GM18951 (cell line): ENCODE results near the gene PDE1C.
"Not testable (repeated sequence)": the region's sequence is repeated elsewhere in the genome, so short reads cannot be mapped to it uniquely, and the experiment has no call there.

Experiments used
- POLR2A ChIP-seq: IDR thresholded peaks from 4 replicates; pipeline ENCODE4 v1.6.1; 2011; ENCODE audit warnings: mild to moderate bottlenecking; ENCODE audit not compliant: insufficient read length, insufficient read depth; ENCODE audit errors: extremely low read depth
- in situ Hi-C: fragments of 300-500 bp; cut with MboI; formaldehyde crosslinking; loops from one replicate; pipeline ENCODE4 v1.12.0; 2022; ENCODE audit warnings: low sequenced_read_pairs, mixed read lengths, inconsistent platforms; ENCODE audit not compliant: unreplicated experiment

The PDE1C gene

DNA sequence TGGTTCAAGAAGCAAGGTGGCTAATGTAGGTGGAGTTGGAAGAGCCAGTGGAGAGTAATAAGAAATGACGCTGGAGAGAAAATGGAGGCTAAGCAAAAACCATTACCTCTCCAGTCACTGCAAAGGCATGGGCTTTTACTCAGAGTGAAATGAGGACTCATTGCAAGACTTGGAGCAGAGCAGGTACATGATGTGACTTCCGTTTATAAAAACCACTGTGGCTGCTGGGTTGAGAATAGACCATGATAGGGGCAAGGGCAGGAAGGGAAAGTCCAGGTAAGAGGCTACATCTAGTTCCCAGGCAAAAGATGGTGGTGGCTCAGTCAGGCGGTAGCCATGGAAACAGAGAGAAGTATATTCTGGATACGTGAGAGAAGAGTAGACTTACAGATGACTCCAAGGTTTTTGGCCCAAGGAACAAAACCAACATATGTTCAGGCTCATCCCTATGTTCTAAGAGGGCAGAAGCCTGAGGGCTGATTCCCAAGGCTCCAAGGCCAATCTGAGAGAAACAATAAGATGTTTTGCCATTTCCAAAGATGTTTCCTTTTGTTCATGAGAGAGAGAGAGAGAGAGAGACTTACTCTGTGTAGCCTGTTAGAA lies 21.5 kb upstream of the PDE1C start:
- no peak for TF ChIP-seq POLR2A
- in situ Hi-C loops: no loop called here

DNA sequence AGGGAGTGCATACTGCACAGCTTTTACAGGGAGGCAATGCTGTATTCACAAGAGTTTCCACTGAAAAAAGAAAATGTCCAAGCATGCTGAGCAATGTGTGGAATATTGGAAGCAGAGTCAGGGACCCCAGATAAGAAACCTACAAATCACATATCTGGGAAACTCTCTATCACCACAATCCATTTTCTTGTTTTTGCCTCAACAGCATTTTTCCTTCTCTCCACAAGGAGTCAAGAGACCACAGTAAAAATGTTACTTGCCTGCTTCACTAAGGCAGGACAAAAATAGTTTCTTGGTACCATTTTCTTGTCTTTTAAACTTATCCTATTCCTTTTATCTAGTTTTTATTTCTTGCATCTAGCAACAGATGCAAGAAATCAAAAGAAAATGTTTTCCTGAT lies 19.5 kb upstream of the PDE1C start:
- no peak for TF ChIP-seq POLR2A
- in situ Hi-C loops: no loop called here

DNA sequence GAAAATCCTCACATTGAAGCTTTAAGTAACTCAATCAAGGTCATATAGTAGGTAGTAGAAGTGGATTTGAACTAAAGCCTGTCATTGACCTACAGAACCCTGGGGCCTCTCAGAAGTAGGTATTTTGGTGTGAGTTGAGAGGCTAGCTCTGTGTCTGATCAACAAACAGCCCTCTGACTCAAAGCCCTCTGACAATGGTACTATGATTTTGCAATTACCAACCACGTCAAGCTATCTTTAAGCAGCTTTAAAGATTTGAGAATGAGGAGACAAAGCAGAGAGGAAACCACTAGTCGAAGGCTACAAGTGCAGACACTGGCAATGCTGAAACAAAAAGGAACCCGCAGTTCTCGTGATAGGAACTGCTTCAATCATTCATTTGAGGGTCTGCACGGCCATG lies 19.0 kb upstream of the PDE1C start:
- no peak for TF ChIP-seq POLR2A
- in situ Hi-C loops: no loop called here

DNA sequence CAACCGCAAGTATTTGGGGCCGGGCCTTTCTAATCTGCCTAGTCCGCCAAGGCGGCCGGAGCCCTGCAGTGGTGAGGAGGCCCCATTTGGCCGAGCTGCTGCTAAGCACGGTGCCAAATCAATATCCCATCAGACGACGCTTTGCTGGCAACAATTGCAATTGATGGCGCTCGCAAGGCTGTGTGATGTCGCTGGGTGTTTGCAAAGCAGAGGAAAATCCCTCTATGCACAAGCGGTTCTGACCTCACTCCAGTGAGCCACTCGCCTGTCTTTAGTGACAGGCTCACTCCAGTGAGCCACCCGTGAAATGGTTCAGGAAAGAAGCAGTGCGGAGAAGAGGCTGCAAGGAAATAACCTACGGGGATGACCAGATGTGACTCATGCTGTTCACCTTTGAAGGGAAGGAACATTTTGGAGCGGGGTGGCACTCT lies 18.3 kb upstream of the PDE1C start:
- in situ Hi-C loops: no loop called here
- TF ChIP-seq POLR2A: no peak

DNA sequence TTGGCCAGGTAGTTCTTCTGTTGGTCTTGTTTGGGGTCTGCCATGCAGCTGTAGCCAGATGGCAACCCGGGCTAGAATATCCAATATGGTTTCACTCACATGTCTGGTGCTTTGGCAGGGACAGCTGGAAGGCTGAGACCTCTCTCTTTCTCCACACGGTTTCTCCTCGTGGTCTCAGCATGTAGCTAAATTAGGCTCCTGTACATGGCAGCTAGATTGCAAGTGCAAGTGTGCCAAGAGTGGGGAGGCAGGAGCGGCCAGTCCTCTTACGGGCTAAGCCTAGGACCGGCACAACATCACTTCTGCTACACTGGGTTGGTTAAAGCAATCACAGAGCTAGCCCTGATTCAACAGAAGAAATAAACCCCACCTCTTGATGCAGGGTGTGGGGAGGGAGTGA lies 9.3 kb upstream of the PDE1C start:
- TF ChIP-seq POLR2A: no peak
- in situ Hi-C loops: no loop called here

DNA sequence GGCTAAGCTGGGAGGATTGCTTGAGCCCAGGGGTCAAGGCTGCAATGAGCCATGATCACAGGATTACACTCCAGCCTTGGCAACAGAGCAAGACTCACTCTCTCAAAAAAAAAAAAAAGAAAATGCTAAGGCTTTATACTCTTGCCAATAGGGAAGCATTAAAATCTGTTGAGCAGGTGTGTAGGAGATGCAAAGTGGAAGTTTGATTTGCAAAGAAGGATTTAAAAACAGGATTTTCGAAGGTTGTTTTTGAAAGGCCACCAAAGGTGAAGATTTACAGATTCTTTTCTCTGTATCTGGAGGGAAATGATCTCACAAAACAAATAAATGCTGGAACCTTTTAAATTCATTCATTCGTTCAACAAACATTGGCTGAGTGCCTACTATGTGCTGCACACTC lies 8.6 kb upstream of the PDE1C start:
- in situ Hi-C loops: no loop called here
- TF ChIP-seq POLR2A: no peak

DNA sequence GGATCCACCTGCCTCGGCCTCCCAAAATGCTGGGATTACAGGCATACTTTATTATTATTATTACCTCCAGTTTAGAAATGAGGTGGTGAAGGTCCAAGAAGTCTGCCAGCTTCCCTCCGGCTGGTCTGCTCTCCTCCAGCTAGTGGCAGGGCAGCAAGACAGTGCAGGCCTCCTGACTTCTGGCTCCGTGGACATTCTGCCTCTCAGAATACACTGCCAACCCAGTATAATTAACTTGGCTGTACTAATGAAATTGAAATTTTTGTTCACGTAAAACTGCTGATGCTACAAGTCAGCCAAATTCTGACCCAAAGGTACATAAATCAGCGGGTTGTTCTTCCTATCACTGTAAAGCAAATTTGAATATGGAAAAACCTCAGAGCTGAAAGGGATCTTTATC lies 7.6 kb upstream of the PDE1C start:
- in situ Hi-C loops: no loop called here
- no peak for TF ChIP-seq POLR2A

DNA sequence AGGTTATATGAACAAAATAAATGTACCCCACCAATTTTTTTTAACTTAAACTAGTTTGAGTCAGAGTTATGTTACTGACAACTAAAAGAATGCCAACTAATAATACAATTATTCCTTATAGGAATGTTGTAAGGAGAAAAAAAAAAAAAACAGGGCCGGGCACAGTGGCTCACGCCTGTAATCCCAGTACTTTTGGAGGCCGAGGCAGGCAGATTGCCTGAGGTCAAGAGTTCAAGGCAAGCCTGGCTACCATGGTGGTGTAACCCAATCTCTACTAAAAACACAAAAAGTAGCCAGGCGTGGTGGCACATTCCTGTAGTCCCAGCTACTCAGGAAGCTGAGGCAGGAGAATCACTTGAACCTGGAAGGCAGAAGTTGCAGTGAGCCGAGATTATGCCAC lies 6.6 kb upstream of the PDE1C start:
- in situ Hi-C loops: not testable (repeated sequence)

DNA sequence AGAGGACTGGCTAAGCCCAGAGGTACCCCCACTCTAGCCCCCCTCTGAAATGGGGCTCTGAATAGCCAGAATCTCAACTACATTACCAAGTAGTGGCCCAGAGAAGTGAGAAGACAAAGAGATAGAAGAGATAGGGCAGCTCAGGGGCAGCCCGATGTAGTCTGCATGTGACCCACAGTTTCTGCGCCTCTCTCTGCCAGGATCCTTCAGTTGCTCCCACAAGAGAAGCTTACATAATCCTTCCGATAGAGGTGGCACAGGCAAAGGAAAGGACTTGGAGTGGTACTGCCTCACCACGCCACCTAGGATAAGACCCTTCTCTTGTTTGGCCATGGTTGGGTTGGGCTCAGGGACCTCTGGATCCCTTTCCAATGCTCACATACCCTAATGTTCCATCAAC lies 5.4 kb upstream of the PDE1C start:
- in situ Hi-C loops: no loop called here
- no peak for TF ChIP-seq POLR2A

DNA sequence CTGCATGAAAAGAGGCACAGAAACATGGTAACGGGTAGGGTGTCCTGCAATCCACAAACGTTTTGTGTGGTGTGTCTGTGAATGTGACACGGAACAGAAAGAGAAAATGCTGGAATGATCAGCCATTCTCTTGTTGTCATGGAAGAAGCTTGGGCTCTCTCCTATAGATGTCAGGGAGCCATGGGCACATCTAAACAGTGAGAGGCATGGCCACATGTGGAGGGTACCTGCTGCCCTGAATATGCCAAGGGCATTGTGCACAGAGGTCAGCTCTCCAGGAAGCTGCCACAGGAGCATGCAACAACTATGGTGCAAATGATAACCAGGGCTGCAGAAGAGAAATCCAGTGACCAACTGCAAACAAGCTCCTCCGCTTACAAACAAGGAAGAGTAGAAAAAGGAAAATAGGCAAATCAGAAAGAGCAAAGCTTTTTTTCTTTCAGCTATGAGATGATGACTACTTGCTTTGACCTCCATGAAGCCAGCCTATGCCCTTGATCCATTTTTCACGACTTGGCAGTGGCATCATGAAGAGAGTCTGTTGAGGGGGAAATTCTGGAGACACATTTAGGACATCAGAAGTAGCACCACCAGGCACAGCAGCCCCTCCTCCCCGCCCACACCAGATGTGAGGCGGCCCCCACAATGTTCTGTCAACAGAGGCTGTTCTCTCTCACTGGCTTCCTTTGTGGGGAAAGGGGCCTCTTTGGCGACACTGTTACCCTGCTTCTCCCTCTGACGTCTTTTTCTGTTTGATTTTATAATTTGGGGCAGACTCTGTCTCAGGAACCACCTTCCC lies 4.8 kb upstream of the PDE1C start:
- TF ChIP-seq POLR2A: no peak
- in situ Hi-C loops: no loop called here

DNA sequence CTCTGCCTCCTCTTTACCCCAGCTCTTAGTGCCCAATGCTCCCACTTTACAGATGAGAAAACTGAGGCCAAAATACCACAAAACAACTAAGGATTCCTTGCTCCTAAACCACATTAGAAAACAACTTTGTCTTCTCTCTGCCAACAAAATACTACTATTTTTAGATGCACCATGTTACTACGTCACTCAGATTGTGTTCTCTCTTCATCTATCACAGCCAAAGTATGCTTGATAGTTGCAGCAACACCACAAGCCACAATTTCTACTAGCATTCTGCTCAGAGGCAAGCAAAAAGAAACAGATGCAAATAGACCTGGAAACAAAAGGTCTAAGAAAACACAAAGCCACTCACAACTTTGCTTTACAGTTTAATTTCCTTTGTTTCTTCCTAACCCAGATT lies 3.3 kb upstream of the PDE1C start:
- TF ChIP-seq POLR2A: no peak
- in situ Hi-C loops: no loop called here

DNA sequence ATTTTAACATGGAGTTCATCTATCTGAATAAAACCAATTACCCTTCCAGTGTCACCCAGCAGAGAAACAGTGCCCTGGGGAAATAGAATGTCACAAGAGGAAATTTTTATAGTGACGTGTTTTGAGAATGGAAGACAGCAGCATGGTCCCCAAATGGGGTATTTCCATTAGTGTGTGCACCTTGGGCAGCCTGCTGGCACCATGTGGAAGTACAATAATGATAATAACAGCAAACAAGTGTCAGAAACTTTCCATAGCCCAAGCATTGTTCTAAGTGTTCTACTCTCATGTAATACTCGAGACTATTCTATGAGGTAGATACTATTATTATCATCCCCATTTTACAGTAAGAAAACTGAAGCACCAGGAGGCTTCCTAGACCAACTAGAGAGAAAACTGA lies 2.2 kb upstream of the PDE1C start:
- in situ Hi-C loops: no loop called here
- TF ChIP-seq POLR2A: no peak

DNA sequence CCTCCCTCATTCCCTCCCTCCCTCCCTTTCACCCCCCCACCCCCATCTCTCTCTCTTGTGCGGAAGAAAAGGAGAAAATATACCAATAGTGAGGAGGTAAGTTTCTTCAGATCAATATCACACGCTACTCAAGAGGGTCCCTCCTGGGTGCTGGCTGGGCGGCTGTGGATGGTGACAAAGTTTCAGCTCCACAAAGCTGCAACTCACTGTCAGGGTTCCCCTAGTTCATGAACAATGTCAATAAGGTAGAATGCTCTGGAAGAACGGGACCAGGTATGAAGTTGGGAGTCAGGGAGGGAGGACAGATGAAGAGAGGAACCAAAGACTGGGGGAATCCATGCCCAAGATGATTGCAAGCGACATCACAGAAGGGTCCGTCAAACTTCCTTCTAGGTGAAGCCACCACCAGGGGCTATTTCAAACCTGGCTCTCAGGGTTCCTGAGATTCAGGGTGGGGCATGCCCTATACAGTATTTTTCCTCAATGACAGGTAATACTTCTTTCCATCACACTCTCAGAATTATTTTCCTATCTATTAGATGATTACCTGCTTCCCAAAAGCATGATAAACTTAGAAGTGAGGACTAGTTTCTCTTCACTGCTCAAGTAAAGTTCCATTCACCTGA lies 1.4 kb upstream of the PDE1C start:
- TF ChIP-seq POLR2A: no peak
- in situ Hi-C loops: no loop called here

DNA sequence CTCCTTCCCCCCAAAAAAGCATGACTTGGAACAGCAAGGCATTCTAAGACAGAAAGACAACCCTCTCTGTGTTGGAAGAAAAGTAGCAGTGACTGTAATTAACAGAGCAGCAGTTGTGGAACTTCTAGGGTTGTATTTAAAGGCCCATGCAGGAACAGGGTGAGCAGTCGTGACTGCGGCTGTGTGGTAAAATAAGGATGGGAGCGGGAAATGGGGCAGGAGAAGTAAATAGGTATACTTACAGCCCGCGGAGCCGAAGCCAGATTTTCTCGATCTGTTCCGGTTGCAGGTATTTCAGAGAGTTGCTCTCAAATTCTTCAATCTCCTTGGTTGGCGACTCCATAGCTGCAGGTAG lies 179 bp downstream of the PDE1C start:
- TF ChIP-seq POLR2A: no peak
- in situ Hi-C loops: no loop called here
